Body of pancreas (tissue), 4 donors: ENCODE measurements around the gene TXNRD2. TPM values are rescaled to one million over a fixed set of nuclear protein-coding genes. Genes with fewer than 3 reads are reported as not detected.

Experiments used
- ATAC-seq: fragments of 150-250 bp; one replicate; pipeline ENCODE4 v1.9.1; 2016
- DNase-seq, 4 donors: peaks; one replicate each; pipeline ENCODE4 v3.0.0-alpha.2; 2019
- H3K27ac ChIP-seq, 4 donors: fragments of 200-600 bp; sonication (generic); 1 replicate in 3 of 4; 2 replicates in 1 of 4; pipeline versions ENCODE4 v1.5.1 to v1.6.1; 2016 to 2019; ENCODE audit warnings: mild to moderate bottlenecking in 1 of 4, mixed read lengths in 1 of 4, moderate library complexity in 1 of 4
- H3K27me3 ChIP-seq, 2 donors: fragments of 200-600 bp; sonication (generic); one replicate each; pipeline ENCODE4 v1.6.0; 2016; ENCODE audit warnings: mild to moderate bottlenecking in 1 of 2
- H3K36me3 ChIP-seq, 2 donors: fragments of 200-600 bp; sonication (generic); replicated peaks in 1 of 2; 2 replicates each; pipeline ENCODE4 v1.5.1; 2016; ENCODE audit warnings: low read depth in 2 of 2; ENCODE audit not compliant: insufficient read depth in 1 of 2
- H3K4me1 ChIP-seq: fragments of 200-600 bp; sonication (generic); one replicate; pipeline ENCODE4 v1.6.0; 2016
- H3K4me3 ChIP-seq, 2 donors: fragments of 200-600 bp; sonication (generic); 1 replicate in 1 of 2; 2 replicates in 1 of 2; pipeline ENCODE4 v1.5.1; 2016 to 2019
- H3K9me3 ChIP-seq, 3 donors: fragments of 200-600 bp; sonication (generic); 1 replicate in 2 of 3; 2 replicates in 1 of 3; pipeline ENCODE4 v1.5.1; 2016
- CTCF ChIP-seq, 7 experiments: fragments of 450-650 bp in 4 of 7; fragments of 200-600 bp in 3 of 7; sonication (generic) in 3 of 7; IDR thresholded peaks; one replicate each; pipeline ENCODE4 v1.5.1; 2016 to 2019; ENCODE audit warnings: antibody characterized with exemption in 7 of 7
- POLR2A ChIP-seq, 3 donors: fragments of 450-650 bp; IDR thresholded peaks; one replicate each; pipeline ENCODE4 v1.6.1; 2016; ENCODE audit warnings: antibody characterized with exemption in 3 of 3, mild to moderate bottlenecking in 2 of 3
- WGBS, 2 donors: methylation state at CpG; one replicate each; pipeline ENCODE4 v1.1.5; 2017; 5-methylcytosine and 5-hydroxymethylcytosine counted together
- intact Hi-C: fragments of 100-400 bp; cut with DNase I; formaldehyde crosslinking; loops from one replicate; pipeline ENCODE4 v1.15.1; 2023
- total RNA-seq, 2 donors: library from RNA; depleted of rRNA; stranded (reverse); fragments of >200 nt; gene quantifications; one replicate each; pipeline ENCODE4 v1.1.0, GENCODE V29; 2016

TXNRD2 gene
- total RNA-seq, 2 donors from 2014 or later: 22.1 to 23.6 TPM

- Histone ChIP-seq H3K27me3 (no peaks in the 10 kb centered on the region), H3K27ac (peak overlapping the region; percentile 17 to 80 (median 78)), H3K4me1 (peaks cover 23% of the 10 kb centered on the region), H3K4me3 (peak overlapping the region; percentile 5 to 57), H3K9me3 (no peaks in the 10 kb centered on the region), H3K36me3 (no peaks in the 10 kb centered on the region)
- TF ChIP-seq CTCF (IDR thresholded peaks at IDR 0.05): no peak
- TF ChIP-seq POLR2A (IDR thresholded peaks at IDR 0.05): peak; percentile 50 to 67 (median 65)
- peak; percentile 75 to 81 (median 78) for DNase-seq
- WGBS, 2 donors: 5 to 31% methylated on average over 8 to 52 of the region's 76 CpGs
- intact Hi-C loops: no loop called here
- ATAC-seq: peak; percentile 92
Measured at GRCh38 chr22:19986410-19987341, 45.1 kb upstream of the TXNRD2 start.

- ATAC-seq (no peak), DNase-seq (no peak)
- Histone ChIP-seq H3K9me3 (no peaks in the 10 kb centered on the region), H3K36me3 (no peaks in the 10 kb centered on the region), H3K4me1 (peaks cover 23% of the 10 kb centered on the region), H3K4me3 (no peak overlapping the region), H3K27me3 (no peaks in the 10 kb centered on the region), H3K27ac (peak overlapping the region in 2 of 4 donors; percentile 77 to 80)
- no peak for TF ChIP-seq POLR2A (IDR thresholded peaks at IDR 0.05)
- TF ChIP-seq CTCF (IDR thresholded peaks at IDR 0.05): no peak
- WGBS, 2 donors: 78% methylated on average over 2 of the region's 2 CpGs; no CpG with 5 or more reads in 1 of the 2 donors
- intact Hi-C loops: no loop called here
Measured at GRCh38 chr22:19986011-19986409, 44.4 kb upstream of the TXNRD2 start.

GRCh38 chr22:19984851-19985811 lies 43.5 kb upstream of the TXNRD2 start:
- TF ChIP-seq POLR2A (IDR thresholded peaks at IDR 0.05): no peak
- no peak for TF ChIP-seq CTCF (IDR thresholded peaks at IDR 0.05)
- ATAC-seq (no peak), DNase-seq (no peak)
- no peaks in the 10 kb centered on the region for H3K36me3 ChIP-seq
- WGBS, 2 donors: 80 to 90% methylated on average over 8 to 11 of the region's 11 CpGs
- no peak overlapping the region for H3K4me3 ChIP-seq
- H3K9me3 ChIP-seq: no peaks in the 10 kb centered on the region
- intact Hi-C loops: no loop called here
- no peak overlapping the region for H3K27ac ChIP-seq
- no peaks in the 10 kb centered on the region for H3K27me3 ChIP-seq
- H3K4me1 ChIP-seq: peaks cover 23% of the 10 kb centered on the region

GRCh38 chr22:19984201-19984753 lies 42.7 kb upstream of the TXNRD2 start:
- Histone ChIP-seq H3K27me3 (no peaks in the 10 kb centered on the region), H3K4me1 (peaks cover 23% of the 10 kb centered on the region), H3K36me3 (no peaks in the 10 kb centered on the region), H3K4me3 (no peak overlapping the region), H3K27ac (no peak overlapping the region), H3K9me3 (no peaks in the 10 kb centered on the region)
- DNase-seq (peak in 3 of 4 donors; percentile 39 to 62 (median 55)), ATAC-seq (no peak)
- 80 to 85% methylated on average over 14 to 18 of the region's 19 CpGs for WGBS, 2 donors
- intact Hi-C loops: no loop called here
- TF ChIP-seq CTCF (IDR thresholded peaks at IDR 0.05) (no peak), POLR2A (IDR thresholded peaks at IDR 0.05) (no peak)
